GM23338 (cell line): ENCODE data around the gene BRSK2. TPM values are rescaled to one million over a fixed set of nuclear protein-coding genes. Genes with fewer than 3 reads are reported as not detected.

Experiments used
- ATAC-seq: fragments of 200-7000 bp; cut with Tn5 transposase; 3 replicates; pipeline ENCODE4 v1.9.1; 2020
- DNase-seq: peaks from one replicate; pipeline ENCODE4 v3.0.0-alpha.2; 2015; ENCODE audit warnings: low spot score
- H2AFZ ChIP-seq: fragments of 200-600 bp; sonication (generic); 2 replicates; pipeline ENCODE4 v1.8.0; 2016; ENCODE audit warnings: antibody characterized with exemption, mild to moderate bottlenecking, moderate library complexity
- H3F3A ChIP-seq: fragments of 200-600 bp; sonication (generic); replicated peaks from 2 replicates; pipeline ENCODE4 v1.8.0; 2017; ENCODE audit warnings: antibody characterized with exemption, mixed run types, low read depth
- H3K27ac ChIP-seq: fragments of 200-600 bp; sonication (generic); 2 replicates; pipeline ENCODE4 v1.6.1; 2016; ENCODE audit warnings: low read depth
- H3K27me3 ChIP-seq: fragments of 200-600 bp; sonication (generic); 2 replicates; pipeline ENCODE4 v1.8.0; 2016; ENCODE audit warnings: mild to moderate bottlenecking, mixed run types, moderate library complexity; ENCODE audit not compliant: insufficient read depth
- H3K36me3 ChIP-seq: fragments of 200-600 bp; sonication (generic); 2 replicates; pipeline ENCODE4 v1.8.0; 2016; ENCODE audit warnings: mild to moderate bottlenecking; ENCODE audit not compliant: insufficient read depth
- H3K4me1 ChIP-seq: fragments of 200-600 bp; sonication (generic); 2 replicates; pipeline ENCODE4 v1.8.0; 2016; ENCODE audit warnings: mild to moderate bottlenecking, moderate library complexity; ENCODE audit not compliant: insufficient read depth
- H3K4me2 ChIP-seq: fragments of 200-600 bp; sonication (generic); 2 replicates; pipeline ENCODE4 v1.7.1; 2017; ENCODE audit warnings: mixed run types
- H3K4me3 ChIP-seq: fragments of 200-600 bp; sonication (generic); 2 replicates; pipeline ENCODE4 v1.6.1; 2016; ENCODE audit warnings: mixed run types
- H3K79me2 ChIP-seq: fragments of 200-600 bp; sonication (generic); replicated peaks from 2 replicates; pipeline ENCODE4 v1.8.0; 2017; ENCODE audit warnings: mild to moderate bottlenecking; ENCODE audit not compliant: insufficient read depth
- H3K9me2 ChIP-seq: fragments of 200-600 bp; sonication (generic); 2 replicates; pipeline ENCODE4 v1.8.0; 2017; ENCODE audit not compliant: insufficient read depth
- H4K20me1 ChIP-seq: fragments of 200-600 bp; sonication (generic); replicated peaks from 2 replicates; pipeline ENCODE4 v1.8.0; 2017; ENCODE audit warnings: mild to moderate bottlenecking; ENCODE audit not compliant: insufficient read depth
- H3K27ac Mint-ChIP-seq: 2 replicates; pipeline ENCODE4 v1.8.0; 2020; ENCODE audit warnings: inconsistent platforms, mild to moderate bottlenecking, moderate library complexity, mixed read lengths
- H3K27me3 Mint-ChIP-seq: 3 replicates; pipeline ENCODE4 v1.8.0; 2022; ENCODE audit warnings: low read depth, mild to moderate bottlenecking, moderate library complexity, mixed read lengths, inconsistent platforms; ENCODE audit not compliant: insufficient read depth, poor library complexity
- H3K36me3 Mint-ChIP-seq: 3 replicates; pipeline ENCODE4 v1.8.0; 2021; ENCODE audit warnings: low read depth, mild to moderate bottlenecking, inconsistent platforms, moderate library complexity, mixed read lengths
- H3K4me1 Mint-ChIP-seq: 3 replicates; pipeline ENCODE4 v1.8.0; 2020; ENCODE audit warnings: mild to moderate bottlenecking, inconsistent platforms, mixed read lengths
- H3K4me3 Mint-ChIP-seq: 3 replicates; pipeline ENCODE4 v1.8.0; 2021; ENCODE audit warnings: moderate library complexity, mild to moderate bottlenecking, inconsistent platforms, mixed read lengths
- H3K9me3 Mint-ChIP-seq: 3 replicates; pipeline ENCODE4 v1.8.0; 2020; ENCODE audit warnings: moderate library complexity, mild to moderate bottlenecking, inconsistent platforms, mixed read lengths
- CREB1 ChIP-seq: fragments of 250-450 bp; sonication (Bioruptor Pico); IDR thresholded peaks from 2 replicates; pipeline ENCODE4 v1.5.0; 2020; ENCODE audit warnings: low read depth, mild to moderate bottlenecking, moderate library complexity
- CTCF ChIP-seq, 2 experiments: fragments of 200-600 bp in 1 of 2; sonication (generic) in 1 of 2; conservative IDR thresholded peaks; 2 replicates each; pipeline versions ENCODE4 v1.5.1 to v1.6.1; 2016 to 2017; ENCODE audit warnings: antibody characterized with exemption in 2 of 2, low read depth in 2 of 2, mild to moderate bottlenecking in 2 of 2, moderate library complexity in 1 of 2
- ETS1 ChIP-seq: IDR thresholded peaks from 2 replicates; pipeline ENCODE4 v1.6.1; 2016; ENCODE audit warnings: antibody characterized with exemption
- EZH2 ChIP-seq: fragments of 200-600 bp; sonication (generic); IDR thresholded peaks from one replicate; pipeline ENCODE4 v1.8.0; 2017; ENCODE audit warnings: antibody characterized with exemption, mild to moderate bottlenecking, low read depth; ENCODE audit not compliant: unreplicated experiment
- EZH2phosphoT487 ChIP-seq: fragments of 200-600 bp; sonication (generic); IDR thresholded peaks from one replicate; pipeline ENCODE4 v1.8.1; 2018; ENCODE audit warnings: antibody characterized with exemption; ENCODE audit not compliant: unreplicated experiment
- JUNB ChIP-seq: IDR thresholded peaks from one replicate; pipeline ENCODE4 v1.6.1; 2016; ENCODE audit warnings: antibody characterized with exemption; ENCODE audit not compliant: unreplicated experiment
- NANOG ChIP-seq: IDR thresholded peaks from 2 replicates; pipeline ENCODE4 v1.6.1; 2016; ENCODE audit warnings: antibody characterized with exemption, borderline replicate concordance
- POLR2AphosphoS5 ChIP-seq: IDR thresholded peaks from 2 replicates; pipeline ENCODE4 v1.6.1; 2016; ENCODE audit warnings: antibody characterized with exemption, low read depth
- REST ChIP-seq: IDR thresholded peaks from one replicate; pipeline ENCODE4 v1.6.1; 2018; ENCODE audit warnings: antibody characterized with exemption; ENCODE audit not compliant: unreplicated experiment
- STAT1 ChIP-seq: IDR thresholded peaks from one replicate; pipeline ENCODE4 v1.6.1; 2016; ENCODE audit warnings: antibody characterized with exemption; ENCODE audit not compliant: unreplicated experiment
- ZNF114 ChIP-seq: fragments of 250-450 bp; sonication (Bioruptor Pico); IDR thresholded peaks from 2 replicates; pipeline ENCODE4 v1.5.0; 2020; ENCODE audit warnings: mild to moderate bottlenecking, moderate library complexity
- ZNF331 ChIP-seq: fragments of 250-450 bp; sonication (Bioruptor Pico); IDR thresholded peaks from 2 replicates; pipeline ENCODE4 v1.5.0; 2020; ENCODE audit warnings: low read depth, mild to moderate bottlenecking, moderate library complexity
- ZNF462 ChIP-seq: fragments of 250-450 bp; sonication (Bioruptor Pico); IDR thresholded peaks from 2 replicates; pipeline ENCODE4 v1.5.0; 2020; ENCODE audit warnings: mild to moderate bottlenecking, moderate library complexity
- polyA plus RNA-seq: library from polyadenylated mRNA; unstranded; fragments of >200 nt; fragmentation: Nextera tagmentation; extraction: Ambion mirVana; gene quantifications from 2 replicates; pipeline ENCODE4 v1.2.1, GENCODE V29; 2016
- total RNA-seq: library from RNA; depleted of rRNA; stranded (reverse); fragments of >200 nt; shearing (Covaris generic); gene quantifications from 2 replicates; pipeline ENCODE4 v1.2.3, GENCODE V29; 2014

Gene BRSK2
- total and polyA plus RNA-seq, 2 experiments from 2014 or later = 7.2 to 20.3 TPM

- peaks cover 25% of the 10 kb centered on the region for H3K27me3 Mint-ChIP-seq
- peaks cover 57% of the 10 kb centered on the region for H3K9me3 Mint-ChIP-seq
- Histone ChIP-seq H3K27ac (no peak overlapping the region), H3K79me2 (peaks cover 44% of the 10 kb centered on the region), H4K20me1 (no peaks in the 10 kb centered on the region; the same call in 1 of the 2 replicates), H3K36me3 (no peaks in the 10 kb centered on the region), H3K27me3 (no peaks in the 10 kb centered on the region), H3K4me3 (no peak overlapping the region), H3K9me2 (no peaks in the 10 kb centered on the region), H3F3A (no peaks in the 10 kb centered on the region), H2AFZ (no peak overlapping the region), H3K4me1 (no peaks in the 10 kb centered on the region), H3K4me2 (no peak overlapping the region)
- H3K36me3 Mint-ChIP-seq = peaks cover 57% of the 10 kb centered on the region
- H3K4me3 Mint-ChIP-seq = no peak overlapping the region
- TF ChIP-seq JUNB (no peak), CREB1 (CRISPR knock-in tag) (no peak), CTCF (conservative IDR thresholded peaks at IDR 0.05; ENCODE audit: low read depth in 2 of 2) (no peak), POLR2AphosphoS5 (no peak), EZH2 (no peak), ZNF462 (no peak), REST (no peak), ZNF331 (no peak), NANOG (no peak), STAT1 (no peak), EZH2phosphoT487 (no peak), ZNF114 (CRISPR knock-in tag) (no peak), ETS1 (no peak)
- no peak overlapping the region for H3K27ac Mint-ChIP-seq
- DNase-seq = no peak
- H3K4me1 Mint-ChIP-seq = no peaks in the 10 kb centered on the region
- no peak for ATAC-seq
Observed at GRCh38 chr11:1414650-1415049, 24.9 kb downstream of the BRSK2 start.
